CD4-positive, alpha-beta T cell (primary cell): ENCODE data around the gene DGAT2L6. TPM values are rescaled to one million over a fixed set of nuclear protein-coding genes. Genes with fewer than 3 reads are reported as not detected.

Experiments used
- ATAC-seq: fragments of 200-7000 bp; cut with Tn5 transposase; one replicate; pipeline ENCODE4 v1.10.0; 2022; ENCODE audit warnings: mild to moderate bottlenecking; ENCODE audit not compliant: poor library complexity
- CTCF ChIA-PET: fragments of 350-600 bp; sonication (Branson Sonifier 250); formaldehyde crosslinking; loops from one replicate; lab custom pipeline; 2021; ENCODE audit warnings: antibody characterized with exemption, inconsistent platforms; lab: Charles Lee
- POLR2A ChIA-PET: fragments of 350-600 bp; sonication (Branson Sonifier 250); formaldehyde crosslinking; loops from one replicate; lab custom pipeline; 2021; ENCODE audit warnings: antibody characterized with exemption, inconsistent platforms; lab: Charles Lee
- DNase-seq, 14 experiments: peaks; one replicate each; pipeline ENCODE4 v3.0.0-alpha.2; 2013 to 2020; ENCODE audit warnings: mixed read lengths in 2 of 14
- H3K27ac ChIP-seq, 2 donors: one replicate each; pipeline versions ENCODE4 v1.5.1 to v1.7.0; 2013; ENCODE audit warnings: low read length in 2 of 2, low read depth in 1 of 2, mild to moderate bottlenecking in 1 of 2
- H3K27me3 ChIP-seq, 2 experiments: 1 replicate in 1 of 2; 2 replicates in 1 of 2; pipeline versions ENCODE4 v1.6.1 to v1.7.0; 2013; ENCODE audit warnings: low read length in 2 of 2, control low read depth in 1 of 2, mild to moderate bottlenecking in 1 of 2, moderate library complexity in 1 of 2; ENCODE audit not compliant: insufficient read depth in 2 of 2, control insufficient read depth in 1 of 2
- H3K36me3 ChIP-seq: one replicate; pipeline ENCODE4 v1.6.1; 2013; ENCODE audit warnings: low read length, control low read depth; ENCODE audit not compliant: insufficient read depth
- H3K4me1 ChIP-seq: one replicate; pipeline ENCODE4 v1.6.1; 2013; ENCODE audit warnings: low read length, control low read depth; ENCODE audit not compliant: insufficient read depth
- H3K4me3 ChIP-seq: one replicate; pipeline ENCODE4 v1.5.1; 2013; ENCODE audit warnings: mild to moderate bottlenecking, low read length, moderate library complexity
- H3K9me3 ChIP-seq, 2 experiments: 1 replicate in 1 of 2; 2 replicates in 1 of 2; pipeline versions ENCODE4 v1.6.1 to v1.7.0; 2013; ENCODE audit warnings: low read length in 2 of 2, mild to moderate bottlenecking in 2 of 2, control low read depth in 1 of 2, moderate library complexity in 1 of 2; ENCODE audit not compliant: control insufficient read depth in 1 of 2, insufficient read depth in 1 of 2
- H3K27ac Mint-ChIP-seq: one replicate; pipeline ENCODE4 v1.8.0; 2020; ENCODE audit warnings: mixed read lengths
- H3K27me3 Mint-ChIP-seq: one replicate; pipeline ENCODE4 v1.8.0; 2021; ENCODE audit warnings: mixed read lengths
- H3K36me3 Mint-ChIP-seq: one replicate; pipeline ENCODE4 v1.8.0; 2021; ENCODE audit warnings: low read depth, mixed read lengths
- H3K4me1 Mint-ChIP-seq: one replicate; pipeline ENCODE4 v1.8.0; 2021; ENCODE audit warnings: low read depth, mixed read lengths
- H3K4me3 Mint-ChIP-seq: one replicate; pipeline ENCODE4 v1.8.0; 2020; ENCODE audit warnings: mild to moderate bottlenecking, mixed read lengths
- H3K9me3 Mint-ChIP-seq: one replicate; pipeline ENCODE4 v1.8.0; 2020; ENCODE audit warnings: mixed read lengths
- intact Hi-C, 2 experiments: fragments of 100-400 bp; cut with DNase I in 1 of 2; cut with micrococcal nuclease in 1 of 2; formaldehyde crosslinking; loops; one replicate each; pipeline versions ENCODE4 v1.15.1 to v1.9.0; 2023 to 2025; cut with DNase I, micrococcal nuclease
- total RNA-seq, 174 experiments: library from RNA in 2 of 174; stranded (reverse) in 2 of 174; gene quantifications; one replicate each; pipeline ENCODE4 v1.2.3 and lab custom pipeline; 2021 to 2026
- TF ChIP-seq, protein P1 (sequence below): fragments of 200-600 bp; IDR thresholded peaks from one replicate; pipeline ENCODE4 v1.8.0; 2022; ENCODE audit warnings: antibody characterized with exemption, mild to moderate bottlenecking

The DGAT2L6 gene
- total RNA-seq, 2 experiments from 2014 or later, result not detected

DNA sequence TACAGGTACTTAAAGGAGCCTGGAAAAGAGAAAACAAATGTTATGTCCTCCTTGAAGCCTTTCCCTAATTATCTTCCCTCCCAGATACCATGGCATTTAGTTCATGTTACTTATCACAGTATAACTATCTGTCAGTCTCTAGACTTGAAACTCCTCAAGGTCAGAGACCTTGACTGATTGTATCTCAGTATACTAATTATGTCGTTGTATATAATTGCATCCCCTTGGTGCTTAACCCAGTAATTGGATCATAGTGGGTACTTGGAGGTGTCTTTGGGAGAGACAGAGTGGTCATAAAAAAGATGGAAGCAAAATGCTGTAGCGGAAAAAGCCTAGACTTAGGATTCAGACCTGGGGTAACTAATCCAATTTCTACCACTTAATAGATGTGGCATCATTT lies 35.9 kb upstream of the DGAT2L6 start:
- Mint-ChIP-seq H3K27ac (no peak overlapping the region), H3K4me1 (peaks cover 18% of the 10 kb centered on the region), H3K36me3 (peaks cover 37% of the 10 kb centered on the region), H3K27me3 (no peaks in the 10 kb centered on the region), H3K9me3 (no peaks in the 10 kb centered on the region), H3K4me3 (no peak overlapping the region)
- DNase-seq (no peak), ATAC-seq (no peak)
- Histone ChIP-seq H3K27ac (no peak overlapping the region), H3K4me3 (no peak overlapping the region), H3K4me1 (peaks cover 2% of the 10 kb centered on the region), H3K9me3 (no peaks in the 10 kb centered on the region), H3K36me3 (peaks cover 6% of the 10 kb centered on the region), H3K27me3 (no peaks in the 10 kb centered on the region)
- TF ChIP-seq, protein P1, sequence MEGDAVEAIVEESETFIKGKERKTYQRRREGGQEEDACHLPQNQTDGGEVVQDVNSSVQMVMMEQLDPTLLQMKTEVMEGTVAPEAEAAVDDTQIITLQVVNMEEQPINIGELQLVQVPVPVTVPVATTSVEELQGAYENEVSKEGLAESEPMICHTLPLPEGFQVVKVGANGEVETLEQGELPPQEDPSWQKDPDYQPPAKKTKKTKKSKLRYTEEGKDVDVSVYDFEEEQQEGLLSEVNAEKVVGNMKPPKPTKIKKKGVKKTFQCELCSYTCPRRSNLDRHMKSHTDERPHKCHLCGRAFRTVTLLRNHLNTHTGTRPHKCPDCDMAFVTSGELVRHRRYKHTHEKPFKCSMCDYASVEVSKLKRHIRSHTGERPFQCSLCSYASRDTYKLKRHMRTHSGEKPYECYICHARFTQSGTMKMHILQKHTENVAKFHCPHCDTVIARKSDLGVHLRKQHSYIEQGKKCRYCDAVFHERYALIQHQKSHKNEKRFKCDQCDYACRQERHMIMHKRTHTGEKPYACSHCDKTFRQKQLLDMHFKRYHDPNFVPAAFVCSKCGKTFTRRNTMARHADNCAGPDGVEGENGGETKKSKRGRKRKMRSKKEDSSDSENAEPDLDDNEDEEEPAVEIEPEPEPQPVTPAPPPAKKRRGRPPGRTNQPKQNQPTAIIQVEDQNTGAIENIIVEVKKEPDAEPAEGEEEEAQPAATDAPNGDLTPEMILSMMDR, result no peak
- intact Hi-C loops, result no loop called here
- ChIA-PET POLR2A (no interaction called here), CTCF (no interaction called here)

DNA sequence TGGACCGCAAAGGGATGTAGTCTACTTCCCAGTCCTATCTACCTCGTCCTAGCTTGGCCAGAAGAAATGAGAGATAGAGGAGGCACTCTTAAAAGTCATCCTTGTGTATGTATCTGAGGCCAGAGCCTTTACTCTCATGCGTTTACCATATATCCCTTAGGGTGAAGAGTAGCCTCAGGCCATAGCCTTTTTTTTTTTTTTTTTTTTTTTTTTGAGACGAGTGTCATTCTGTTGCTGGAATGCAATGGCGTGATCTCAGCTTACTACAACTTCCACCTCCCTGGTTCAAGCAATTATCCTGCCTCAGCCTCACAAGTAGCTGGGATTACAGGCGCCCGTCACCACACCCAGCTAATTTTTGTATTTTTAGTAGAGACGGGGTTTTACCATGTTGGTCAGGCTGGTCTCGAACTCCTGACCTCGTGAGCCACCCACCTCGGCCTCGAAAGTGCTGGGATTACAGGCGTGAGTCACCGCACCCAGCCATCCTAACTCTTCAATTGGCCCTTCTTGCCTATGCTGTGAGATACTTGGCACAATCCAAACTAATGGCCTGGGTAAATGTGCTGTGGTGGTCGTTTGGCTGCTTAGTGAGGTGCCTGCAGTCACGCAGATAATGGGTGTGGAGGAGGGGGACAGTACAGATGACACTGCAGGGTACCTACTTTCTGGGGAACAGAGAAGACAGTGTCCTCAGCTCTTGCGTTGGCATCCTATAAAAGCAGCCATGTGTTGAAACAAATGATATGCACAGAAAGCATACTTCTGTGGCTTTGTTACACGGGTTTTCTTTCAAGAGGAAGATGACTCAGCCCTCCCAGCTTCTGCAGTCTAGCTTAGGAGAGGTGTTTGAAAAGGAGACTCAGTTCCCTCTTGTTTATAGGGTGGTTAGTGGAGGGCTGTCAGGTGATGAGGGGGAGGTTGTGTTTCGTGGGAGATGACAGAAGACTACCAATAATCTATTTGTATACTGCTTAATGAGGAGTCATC lies 10.4 kb upstream of the DGAT2L6 start:
- TF ChIP-seq, protein P1, result no peak
- Mint-ChIP-seq H3K4me3 (no peak overlapping the region), H3K9me3 (no peaks in the 10 kb centered on the region), H3K27ac (no peak overlapping the region), H3K27me3 (no peaks in the 10 kb centered on the region), H3K36me3 (peaks cover 28% of the 10 kb centered on the region), H3K4me1 (no peaks in the 10 kb centered on the region)
- intact Hi-C loops, result no loop called here
- no peaks in the 10 kb centered on the region for H3K27me3 ChIP-seq
- H3K4me1 ChIP-seq, result no peaks in the 10 kb centered on the region
- H3K27ac ChIP-seq, result no peak overlapping the region
- no peak for DNase-seq
- POLR2A ChIA-PET, result no interaction called here
- ATAC-seq, result no peak
- H3K9me3 ChIP-seq, result no peaks in the 10 kb centered on the region
- H3K4me3 ChIP-seq, result no peak overlapping the region
- CTCF ChIA-PET, result no interaction called here
- peaks cover 11% of the 10 kb centered on the region for H3K36me3 ChIP-seq

DNA sequence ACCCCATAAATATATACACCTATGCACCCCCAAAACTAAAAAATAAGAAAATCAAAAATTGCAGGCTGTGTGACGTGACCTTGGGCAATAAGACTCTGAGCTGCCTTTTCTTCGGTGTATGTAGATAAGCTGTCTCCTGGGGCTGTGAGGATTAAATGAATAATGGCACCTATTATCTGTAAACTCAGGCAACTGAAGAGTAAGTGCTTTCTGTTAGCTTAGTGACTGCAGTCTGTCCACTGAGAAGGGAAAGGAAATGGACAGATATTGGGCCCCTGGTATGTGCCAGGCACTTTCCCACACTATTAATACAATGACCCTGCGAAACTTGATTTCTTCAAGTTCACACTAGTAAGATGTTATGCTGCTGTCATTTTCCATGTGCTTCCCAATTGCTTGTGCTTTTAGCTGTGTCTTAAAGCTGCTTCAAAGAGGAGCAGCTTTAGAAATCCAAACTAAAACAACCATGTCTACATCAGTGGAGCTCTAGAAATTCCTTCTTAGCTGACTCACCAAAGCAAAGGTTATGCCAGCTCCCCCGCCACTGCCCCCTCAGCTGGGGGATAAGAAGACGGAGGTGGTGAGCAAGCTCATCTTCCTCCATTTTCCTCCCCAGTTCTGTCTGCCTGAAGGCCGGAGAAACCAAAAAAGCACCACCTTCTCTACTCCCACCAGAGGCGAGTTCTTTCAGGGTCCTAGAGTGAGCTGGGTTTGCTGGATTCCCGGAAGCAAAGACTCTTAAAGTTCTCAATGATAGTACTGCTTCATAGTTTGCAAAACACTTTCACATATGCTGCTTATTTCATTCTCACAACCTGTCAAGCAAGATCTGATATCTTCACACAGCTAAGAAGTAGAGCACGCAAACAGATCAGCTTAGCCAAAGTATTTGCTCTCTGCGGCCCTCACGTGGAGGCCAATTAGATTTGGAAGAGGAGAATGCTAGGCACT lies 8.8 kb upstream of the DGAT2L6 start:
- Histone ChIP-seq H3K36me3 (peaks cover 8% of the 10 kb centered on the region), H3K27me3 (no peaks in the 10 kb centered on the region), H3K4me1 (no peaks in the 10 kb centered on the region), H3K27ac (no peak overlapping the region), H3K4me3 (no peak overlapping the region), H3K9me3 (no peaks in the 10 kb centered on the region)
- H3K4me1 Mint-ChIP-seq, result no peaks in the 10 kb centered on the region
- H3K9me3 Mint-ChIP-seq, result no peaks in the 10 kb centered on the region
- DNase-seq (no peak), ATAC-seq (no peak)
- no peak overlapping the region for H3K4me3 Mint-ChIP-seq
- TF ChIP-seq, protein P1, result no peak
- H3K27me3 Mint-ChIP-seq, result no peaks in the 10 kb centered on the region
- intact Hi-C loops, result no loop called here
- ChIA-PET POLR2A (no interaction called here), CTCF (interaction anchor here (1.0 kb wide), 1 partner anchor 265 kb away, joined by 3 read pairs; no protein-coding TSS in a partner anchor)
- peaks cover 28% of the 10 kb centered on the region for H3K36me3 Mint-ChIP-seq
- no peak overlapping the region for H3K27ac Mint-ChIP-seq
